Stimulated activated CD4-positive, alpha-beta T cell treated with anti-CD3 and anti-CD28 coated beads, Interleukin-12 subunit alpha, Interleukin-12 subunit beta, amount 100 ng/mL, for 4 hours (primary cell): ENCODE results near the gene CAPN14.

ENCODE experiments used
- DNase-seq: peaks from one replicate; pipeline ENCODE4 v3.0.0-alpha.2; 2020

CAPN14 gene, protein sequence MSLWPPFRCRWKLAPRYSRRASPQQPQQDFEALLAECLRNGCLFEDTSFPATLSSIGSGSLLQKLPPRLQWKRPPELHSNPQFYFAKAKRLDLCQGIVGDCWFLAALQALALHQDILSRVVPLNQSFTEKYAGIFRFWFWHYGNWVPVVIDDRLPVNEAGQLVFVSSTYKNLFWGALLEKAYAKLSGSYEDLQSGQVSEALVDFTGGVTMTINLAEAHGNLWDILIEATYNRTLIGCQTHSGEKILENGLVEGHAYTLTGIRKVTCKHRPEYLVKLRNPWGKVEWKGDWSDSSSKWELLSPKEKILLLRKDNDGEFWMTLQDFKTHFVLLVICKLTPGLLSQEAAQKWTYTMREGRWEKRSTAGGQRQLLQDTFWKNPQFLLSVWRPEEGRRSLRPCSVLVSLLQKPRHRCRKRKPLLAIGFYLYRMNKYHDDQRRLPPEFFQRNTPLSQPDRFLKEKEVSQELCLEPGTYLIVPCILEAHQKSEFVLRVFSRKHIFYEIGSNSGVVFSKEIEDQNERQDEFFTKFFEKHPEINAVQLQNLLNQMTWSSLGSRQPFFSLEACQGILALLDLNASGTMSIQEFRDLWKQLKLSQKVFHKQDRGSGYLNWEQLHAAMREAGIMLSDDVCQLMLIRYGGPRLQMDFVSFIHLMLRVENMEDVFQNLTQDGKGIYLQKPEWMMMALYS

GRCh38 chr2:31217465-31218200 lies at the start of gene CAPN14:
Gene CAPN14, minus strand, starts transcription at chr2:31217515. Its CDS starts 12,068 bp downstream, at chr2:31205447.
- no peak for DNase-seq

DNA sequence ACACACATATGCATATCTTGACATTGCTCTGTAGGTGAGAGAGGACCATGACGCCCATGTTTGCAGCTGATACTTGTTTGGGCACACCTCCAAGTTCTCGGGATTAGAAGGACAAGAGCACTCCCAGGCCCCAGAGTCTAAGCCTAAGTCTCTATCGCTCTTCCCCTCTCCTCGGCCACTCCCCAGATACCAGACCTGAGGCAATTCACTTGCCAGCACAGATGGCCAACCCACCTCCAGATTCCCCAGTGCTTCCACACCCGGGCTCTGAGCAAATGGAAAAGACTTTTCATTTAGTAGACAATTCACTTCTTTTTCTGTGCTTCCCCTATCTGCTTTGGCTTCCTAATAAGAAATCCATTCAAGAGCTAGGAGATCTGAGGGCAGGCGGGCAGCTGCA lies 49.5 kb upstream of the CAPN14 start:
- no peak for DNase-seq

DNA sequence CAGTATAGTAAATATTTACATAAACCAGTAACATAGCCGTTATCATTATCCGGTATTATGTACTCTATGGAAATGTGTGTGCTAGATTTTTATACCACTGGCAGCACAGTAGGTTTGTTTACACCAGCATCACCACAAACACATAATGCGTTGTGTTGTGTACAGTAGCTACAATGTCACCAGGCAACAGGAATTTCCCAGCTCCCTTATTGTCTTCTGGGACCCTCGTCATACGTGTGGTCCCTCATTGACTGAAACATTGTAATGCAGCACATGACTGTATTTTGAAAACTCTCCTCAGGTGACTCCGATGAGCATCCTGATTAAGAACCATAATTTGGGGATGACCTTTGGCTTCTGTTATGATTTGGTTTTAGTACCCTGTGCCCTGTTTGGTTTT lies 47.9 kb upstream of the CAPN14 start:
- no peak for DNase-seq

DNA sequence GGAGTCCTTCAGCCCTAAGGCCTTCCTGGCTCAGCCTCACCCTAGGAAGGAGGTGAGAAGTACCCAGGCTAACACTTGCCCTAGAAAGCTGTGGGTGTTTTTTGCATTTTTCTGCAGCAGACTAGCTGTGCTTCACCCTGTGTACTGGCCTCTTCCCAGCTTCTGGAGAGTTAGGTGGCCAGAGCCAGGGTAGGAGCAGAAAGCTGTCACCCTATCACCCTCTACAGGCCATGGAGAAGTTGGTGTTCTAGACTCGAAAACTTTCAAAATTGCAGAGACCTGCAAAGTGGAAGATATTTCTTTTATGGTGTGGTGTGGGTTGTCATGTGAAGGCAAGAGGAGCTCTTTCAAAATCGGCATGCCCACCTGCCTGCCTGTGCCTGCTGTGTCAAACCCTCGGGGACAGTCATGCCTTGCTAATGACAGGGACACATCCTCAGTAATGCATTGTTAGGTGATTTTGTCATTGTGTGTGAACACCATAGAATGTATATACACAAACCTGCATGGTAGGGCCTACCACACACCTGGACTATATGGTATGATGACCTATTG lies 46.4 kb upstream of the CAPN14 start:
- no peak for DNase-seq

GRCh38 chr2:31260870-31261269 lies 43.6 kb upstream of the CAPN14 start:
- DNase-seq, result no peak

GRCh38 chr2:31259075-31259474 lies 41.8 kb upstream of the CAPN14 start:
- no peak for DNase-seq

DNA sequence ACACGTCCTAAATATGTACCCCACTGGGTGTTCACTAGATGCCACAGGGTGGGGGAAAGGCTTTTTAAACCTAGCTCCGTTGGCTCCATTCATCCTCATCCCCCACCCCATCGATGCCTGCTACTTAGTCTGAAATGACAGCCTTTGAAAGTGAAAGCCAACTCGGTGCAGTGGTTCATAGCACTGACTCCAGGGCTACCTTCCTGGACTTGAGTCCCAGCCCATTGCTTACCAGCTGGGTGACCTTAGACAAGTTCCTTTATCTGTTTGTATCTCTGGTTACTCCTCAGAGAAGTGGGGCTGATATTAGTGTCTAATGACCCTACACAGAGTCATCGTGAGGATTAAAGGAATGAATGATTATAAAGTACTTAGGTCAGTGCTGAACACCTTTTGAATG lies 41.0 kb upstream of the CAPN14 start:
- no peak for DNase-seq

GRCh38 chr2:31256611-31257382 lies 39.5 kb upstream of the CAPN14 start:
- no peak for DNase-seq

DNA sequence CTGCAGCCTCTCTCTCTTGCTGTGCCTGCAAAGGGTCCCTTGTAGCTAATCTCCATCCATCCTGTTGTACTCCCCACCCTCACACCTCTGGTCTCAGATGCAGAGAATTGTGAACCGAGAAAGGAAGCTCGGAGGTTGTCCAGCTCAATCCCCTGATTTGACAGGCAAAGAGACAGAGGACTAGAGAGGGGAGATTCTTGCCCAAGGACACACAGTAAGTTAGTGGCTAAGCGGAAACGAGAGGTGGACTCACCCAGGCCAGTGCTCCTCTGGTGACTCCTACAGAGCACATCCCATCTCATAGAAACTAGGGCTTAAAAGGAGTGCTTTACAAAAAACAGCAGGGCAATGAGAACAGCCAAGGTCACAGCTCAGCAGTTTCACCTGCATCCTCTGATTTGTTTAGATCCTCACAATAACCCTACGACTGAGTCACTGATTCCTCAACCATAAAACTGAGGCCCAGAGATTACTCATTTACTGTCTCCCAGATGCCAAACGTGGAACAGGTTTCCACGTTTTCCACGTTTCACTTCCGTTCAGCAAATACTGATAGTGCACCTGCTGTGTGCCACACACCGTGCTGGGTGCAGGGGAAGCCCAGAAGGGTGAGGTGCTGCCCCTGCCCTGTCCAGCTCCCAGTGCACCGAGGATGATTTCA lies 38.7 kb upstream of the CAPN14 start:
- no peak for DNase-seq

- DNase-seq, result no peak
Observed at GRCh38 chr2:31254237-31255203, 37.2 kb upstream of the CAPN14 start.

DNA sequence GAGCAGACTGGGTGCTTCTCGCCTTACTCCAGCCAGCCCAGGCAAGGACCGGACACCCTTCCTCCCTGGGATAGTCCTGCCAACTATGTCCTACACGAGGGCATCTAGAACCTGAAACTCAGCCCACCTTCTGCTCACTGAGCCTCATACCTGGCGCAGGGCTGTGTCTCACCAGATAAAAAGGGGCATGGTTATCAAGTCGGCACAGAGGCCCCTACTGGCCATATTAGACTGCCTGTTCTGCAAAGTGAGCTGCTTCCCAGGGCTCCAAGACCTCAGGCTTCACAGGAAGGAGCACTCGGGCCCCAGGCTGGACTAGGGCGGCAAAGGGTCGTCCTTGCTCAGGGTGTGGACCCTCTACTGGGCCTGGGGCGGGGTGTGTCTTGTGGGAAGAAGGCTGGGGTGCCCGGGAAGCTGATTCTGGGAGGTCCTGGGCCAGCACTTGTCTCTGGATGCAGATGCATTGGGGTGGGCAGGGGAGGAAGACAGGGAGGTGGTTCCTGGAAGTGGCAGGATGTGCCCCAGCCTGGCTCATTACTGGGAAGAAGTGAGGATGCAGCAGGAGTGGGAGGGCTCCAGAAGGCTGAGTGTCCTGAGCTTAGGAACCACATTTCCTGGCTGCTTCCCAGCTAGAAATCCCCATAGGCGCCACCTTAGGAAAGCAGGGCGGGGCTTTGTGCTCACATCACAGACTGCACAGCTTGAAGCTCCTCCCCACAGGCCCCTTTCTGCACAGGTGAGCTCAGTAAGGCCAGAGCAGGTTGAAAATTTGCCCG lies 36.2 kb upstream of the CAPN14 start:
- no peak for DNase-seq

DNA sequence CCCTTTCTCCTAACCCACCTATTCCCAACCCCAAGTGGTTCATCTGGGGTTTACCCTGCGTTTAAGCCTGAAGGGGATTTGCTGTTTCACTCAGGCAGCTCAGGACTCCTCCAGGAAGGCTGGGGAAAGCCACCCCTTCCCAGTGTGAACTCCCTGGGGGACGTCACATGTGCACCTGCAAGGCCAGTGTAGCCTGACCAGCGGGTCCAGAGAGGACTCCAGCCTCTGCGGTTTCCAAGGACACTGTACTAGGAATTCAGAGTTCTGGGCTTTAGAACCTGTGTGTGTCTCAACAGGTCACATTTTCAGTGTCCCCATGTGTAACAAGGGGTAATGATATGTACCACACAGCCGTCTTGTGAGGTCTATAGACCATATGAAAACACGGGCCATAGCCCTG lies 34.5 kb upstream of the CAPN14 start:
- no peak for DNase-seq

DNA sequence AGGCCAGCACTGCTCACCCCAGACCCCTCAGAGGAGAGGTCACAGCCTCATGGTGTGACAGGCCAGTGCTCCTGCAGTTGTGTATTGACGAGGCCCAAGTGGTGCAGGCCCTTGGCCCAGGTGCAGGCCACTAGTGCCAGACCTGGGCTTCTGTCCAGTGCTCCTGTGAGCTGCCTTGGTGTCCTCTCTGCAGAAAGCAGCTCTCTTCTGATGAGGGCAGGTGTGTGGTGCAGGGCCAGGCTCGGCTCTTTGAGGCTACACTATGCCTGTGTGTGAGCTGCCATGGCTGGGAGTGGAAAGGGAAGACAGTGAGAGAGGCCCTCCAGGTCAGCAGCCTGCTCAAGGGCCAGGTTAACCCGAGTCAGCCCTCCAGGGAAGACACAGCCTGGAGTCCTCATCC lies 33.7 kb upstream of the CAPN14 start:
- no peak for DNase-seq

DNA sequence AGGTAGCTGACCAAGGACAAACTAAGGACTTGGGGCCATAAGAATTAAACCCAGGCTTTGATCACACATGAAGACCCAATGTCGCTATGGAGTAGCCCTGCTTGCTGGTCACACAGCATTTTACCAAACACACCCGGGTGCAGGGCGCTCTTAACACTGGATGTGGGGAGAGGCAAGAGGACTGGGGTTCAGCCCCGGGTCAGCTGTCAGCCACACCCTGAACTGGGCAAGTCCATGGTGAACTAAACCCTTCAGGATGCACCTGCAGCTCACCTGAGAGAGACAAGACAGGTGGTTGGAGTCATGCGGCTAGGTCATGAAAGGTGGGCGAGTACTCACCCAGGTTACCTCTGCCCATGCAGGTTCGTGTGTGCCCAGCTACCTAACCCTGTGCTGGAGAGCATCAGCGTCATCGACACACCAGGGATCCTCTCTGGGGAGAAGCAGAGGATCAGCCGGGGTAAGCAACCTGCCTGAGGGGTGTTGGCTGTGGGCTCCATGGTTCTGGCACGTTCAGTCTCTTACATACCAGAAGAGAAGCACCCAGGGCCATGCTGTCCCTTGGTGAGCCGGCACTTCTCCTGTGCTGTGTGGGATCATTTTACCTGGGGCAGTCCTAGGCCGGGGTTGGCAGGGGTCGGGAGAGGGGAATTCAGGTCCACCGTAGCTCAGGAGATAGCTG lies 31.8 kb upstream of the CAPN14 start:
- DNase-seq, result no peak

DNA sequence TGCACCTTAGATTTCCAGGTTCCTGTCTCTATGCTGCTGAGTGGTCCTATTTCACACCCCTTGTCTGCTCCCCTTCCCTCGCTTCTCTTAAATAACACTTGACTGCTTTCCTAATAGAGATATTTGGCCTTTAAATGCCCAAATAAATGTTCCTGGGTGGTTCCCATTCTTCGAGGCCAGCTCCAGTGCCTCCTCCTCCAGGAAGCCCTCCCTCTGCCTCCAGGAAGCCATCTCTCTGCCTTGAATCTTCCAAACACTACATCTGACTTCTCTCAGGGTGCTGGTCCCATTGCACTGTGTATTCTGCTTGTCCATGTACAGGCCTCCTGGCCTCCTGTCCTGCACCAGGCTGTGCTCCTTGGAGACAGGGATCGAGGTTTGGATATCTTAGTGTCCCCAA lies 30.8 kb upstream of the CAPN14 start:
- no peak for DNase-seq

GRCh38 chr2:31247711-31248110 lies 30.4 kb upstream of the CAPN14 start:
- no peak for DNase-seq

DNA sequence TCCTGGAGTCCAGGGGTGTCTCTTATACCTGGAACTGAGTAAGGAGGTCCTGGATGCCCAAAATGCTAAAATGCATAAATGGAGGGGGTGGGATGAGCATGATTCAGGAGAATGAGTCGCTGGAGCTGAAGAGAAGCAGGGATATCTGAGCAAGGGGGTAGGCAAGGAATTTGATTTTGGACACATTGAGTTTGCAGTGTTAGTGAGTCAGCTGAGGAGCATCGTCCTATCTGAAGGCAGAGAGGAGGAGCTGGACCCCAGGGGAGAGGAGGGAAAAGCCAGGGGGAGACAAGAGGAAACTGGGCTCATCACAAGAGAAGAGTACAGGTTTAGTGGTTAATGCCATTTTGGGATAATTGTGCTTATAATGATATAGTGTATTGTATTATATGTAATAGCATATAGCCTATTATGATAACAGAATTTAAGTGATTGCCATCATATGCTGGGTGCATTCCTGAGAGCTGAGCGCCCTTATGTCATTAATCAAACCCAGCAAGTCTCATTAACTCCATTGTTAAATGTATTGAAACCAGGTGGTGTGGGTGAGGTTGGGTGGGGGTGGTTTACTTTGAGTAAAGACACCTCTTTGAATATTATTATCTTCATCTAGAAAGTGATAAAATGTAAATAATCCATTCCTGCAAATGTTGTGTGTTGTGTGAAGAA lies 29.0 kb upstream of the CAPN14 start:
- DNase-seq, result no peak

GRCh38 chr2:31244101-31244500 lies 26.8 kb upstream of the CAPN14 start:
- no peak for DNase-seq

- no peak for DNase-seq
Observed at GRCh38 chr2:31243053-31243452, 25.7 kb upstream of the CAPN14 start.
